CD4-positive, alpha-beta T cell treated with Interleukin-17A for 1 hour (primary cell): ENCODE data around the gene CPPED1.

Source experiments
- DNase-seq: peaks from one replicate; pipeline ENCODE4 v3.0.0-alpha.2; 2020

Gene CPPED1

GRCh38 chr16:12629271-12629670 lies 174.4 kb downstream of the CPPED1 start:
- DNase-seq: no peak

GRCh38 chr16:12628536-12628935 lies 175.2 kb downstream of the CPPED1 start:
- DNase-seq: no peak

DNA sequence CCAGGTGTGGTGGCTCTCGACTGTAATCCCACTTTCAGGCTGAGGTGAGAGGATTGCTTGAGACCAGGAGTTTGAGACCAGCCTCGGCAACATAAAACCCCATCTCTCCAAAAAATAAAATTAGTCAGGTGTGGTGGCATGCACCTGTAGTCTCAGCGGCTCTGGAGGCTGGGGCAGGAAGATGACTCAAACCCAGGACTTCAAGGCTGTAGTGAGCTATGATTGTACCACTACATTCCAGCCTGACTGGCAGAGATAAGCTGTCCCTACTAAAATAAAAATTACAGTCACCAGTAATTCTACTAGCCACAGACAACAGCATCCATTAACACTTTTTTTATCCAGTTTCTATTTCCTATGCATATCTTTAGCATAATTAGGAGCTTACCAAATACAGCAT lies 176.3 kb downstream of the CPPED1 start:
- DNase-seq: no peak

- DNase-seq: no peak
These were observed 177.3 kb downstream of the CPPED1 start for GRCh38 chr16:12626411-12626810.

GRCh38 chr16:12625716-12626115 lies 178.0 kb downstream of the CPPED1 start:
- no peak for DNase-seq

GRCh38 chr16:12625068-12625467 lies 178.6 kb downstream of the CPPED1 start:
- DNase-seq: no peak

- DNase-seq: no peak
These were observed 183.5 kb downstream of the CPPED1 start for GRCh38 chr16:12620150-12620549.

DNA sequence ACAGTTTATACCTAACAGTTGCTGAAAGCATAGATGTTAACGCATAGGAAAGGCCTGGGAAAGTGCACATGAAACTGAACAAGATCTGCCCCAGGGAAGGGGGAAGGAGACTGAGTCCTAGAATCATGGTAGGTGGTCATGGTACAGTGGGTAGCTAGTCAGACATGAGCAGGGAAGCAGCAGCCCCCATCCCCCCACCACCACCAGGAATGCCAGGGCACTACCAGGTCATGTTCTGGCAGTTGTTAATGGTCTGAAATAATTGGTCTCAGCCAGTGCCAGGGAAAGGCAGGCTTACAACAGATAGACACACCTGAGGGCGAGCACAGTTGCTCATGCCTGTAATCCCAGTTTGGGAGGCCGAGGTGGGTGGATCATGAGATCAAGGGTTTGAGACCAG lies 185.2 kb downstream of the CPPED1 start:
- no peak for DNase-seq

DNA sequence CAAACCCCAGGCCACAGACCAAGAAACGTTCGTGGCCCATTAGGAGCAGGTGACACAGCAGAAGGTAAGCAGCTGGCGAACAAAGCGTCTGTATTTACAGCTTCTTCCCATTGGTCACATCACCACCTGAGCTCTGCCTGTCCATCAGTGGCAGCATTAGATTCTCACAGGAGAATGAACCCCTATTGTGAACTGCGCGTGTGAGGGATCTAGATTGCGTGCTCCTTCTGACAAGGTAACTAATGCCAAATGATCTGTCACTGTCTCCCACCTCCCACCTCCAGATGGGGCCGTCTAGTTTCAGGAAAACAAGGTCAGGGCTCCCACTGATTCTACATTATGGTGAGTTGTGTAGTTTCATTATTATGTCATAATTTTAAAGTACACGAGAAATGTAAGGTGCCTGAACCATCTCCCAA lies 186.3 kb downstream of the CPPED1 start:
- no peak for DNase-seq

DNA sequence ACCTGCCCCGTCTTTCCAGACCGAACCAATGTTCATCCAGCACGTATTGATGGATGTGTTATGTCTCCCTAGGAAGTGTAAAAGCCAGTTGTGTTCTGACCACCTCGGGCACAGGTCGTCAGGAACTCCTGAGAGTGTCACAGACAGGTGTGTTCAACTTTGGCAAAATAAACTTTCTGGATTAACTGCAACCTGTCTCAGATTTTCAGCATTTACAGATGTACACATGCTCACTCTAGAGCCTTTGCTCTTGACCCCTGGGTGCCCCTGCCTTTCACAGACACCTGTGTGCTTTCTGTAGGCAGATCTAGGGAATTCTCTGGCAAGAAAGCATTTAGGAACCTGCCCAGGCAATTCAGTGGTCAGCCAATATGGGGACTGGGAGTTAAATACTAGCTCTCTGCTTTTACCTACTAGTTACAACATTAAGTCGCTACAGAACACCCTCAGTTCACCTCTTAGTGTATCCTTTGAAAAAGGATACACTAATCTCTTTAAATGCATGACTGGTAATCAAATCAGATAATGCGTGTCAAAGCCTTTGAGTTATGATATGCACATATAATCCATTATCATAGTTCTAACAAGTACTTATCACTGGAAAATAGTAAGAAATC lies 188.9 kb downstream of the CPPED1 start:
- no peak for DNase-seq

- no peak for DNase-seq
These were observed 189.6 kb downstream of the CPPED1 start for GRCh38 chr16:12613992-12614661.

- DNase-seq: no peak
These were observed 190.3 kb downstream of the CPPED1 start for GRCh38 chr16:12613131-12613991.

DNA sequence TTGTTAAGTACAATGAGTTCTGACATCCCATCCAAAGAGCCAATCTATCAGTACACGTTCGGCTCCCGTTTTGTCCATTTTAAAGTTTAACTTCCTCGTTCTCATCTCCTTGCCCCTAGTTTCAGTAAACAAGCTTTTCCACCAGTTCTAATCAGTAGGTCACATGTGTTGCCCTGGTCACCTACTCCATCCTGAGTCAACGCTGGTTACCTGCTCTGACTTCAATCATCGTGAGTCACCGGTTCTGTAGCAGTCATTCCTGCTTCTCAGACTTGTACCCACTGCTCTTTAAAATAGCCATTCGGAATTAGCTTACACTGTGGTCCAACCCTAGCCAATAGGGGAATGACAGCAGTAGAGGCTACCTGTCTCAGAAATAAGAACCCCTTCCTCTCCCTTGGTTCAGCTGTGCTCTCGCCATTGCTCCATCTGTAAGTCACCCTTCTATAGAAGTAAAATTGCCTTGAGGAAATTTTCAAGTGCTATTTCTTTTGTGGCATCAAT lies 191.0 kb downstream of the CPPED1 start:
- no peak for DNase-seq

GRCh38 chr16:12611916-12612597 lies 191.6 kb downstream of the CPPED1 start:
- DNase-seq: no peak

- no peak for DNase-seq
These were observed 192.6 kb downstream of the CPPED1 start for GRCh38 chr16:12611006-12611477.

DNA sequence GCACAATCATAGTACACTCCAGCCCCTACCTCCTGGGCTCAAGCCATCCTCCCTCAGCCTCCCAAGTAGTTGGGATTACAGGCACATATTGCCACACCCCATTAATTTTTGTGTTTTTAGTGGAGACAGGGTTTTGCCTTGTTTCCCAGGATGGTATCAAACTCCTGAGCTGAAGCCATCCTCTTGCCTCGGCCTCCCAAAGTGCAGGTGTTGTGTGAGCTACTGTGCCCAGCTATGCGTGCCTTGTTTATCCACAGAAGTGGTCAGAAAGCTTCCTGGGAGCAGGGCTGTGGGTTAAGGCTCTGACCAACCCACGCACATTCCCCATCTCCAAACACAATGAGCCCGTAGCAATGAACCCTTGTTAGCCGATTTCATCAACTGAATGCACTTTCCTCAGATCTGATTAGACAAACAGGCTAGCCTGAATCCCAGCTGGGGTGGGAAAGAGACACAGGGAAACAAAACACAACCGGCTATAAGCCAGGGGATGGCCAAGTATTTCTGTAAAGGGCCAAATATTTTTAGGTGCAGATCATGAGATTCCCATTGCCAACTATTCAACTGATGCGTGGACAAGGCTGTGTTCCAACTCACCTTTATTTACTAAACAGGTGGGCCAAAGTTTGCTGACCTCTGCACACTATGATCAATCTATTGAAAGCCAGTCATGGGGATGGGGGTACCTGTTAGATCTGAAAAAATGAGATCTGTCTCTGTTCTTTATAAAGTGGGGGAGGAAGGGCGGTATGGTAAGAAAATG lies 193.6 kb downstream of the CPPED1 start:
- DNase-seq: no peak
